ENCODE measurements around the gene RERE. TPM values are rescaled to one million over a fixed set of nuclear protein-coding genes. Genes with fewer than 3 reads are reported as not detected.

The RERE gene
- total RNA-seq, 1 experiment from 2014 or later, result 217 TPM

DNA sequence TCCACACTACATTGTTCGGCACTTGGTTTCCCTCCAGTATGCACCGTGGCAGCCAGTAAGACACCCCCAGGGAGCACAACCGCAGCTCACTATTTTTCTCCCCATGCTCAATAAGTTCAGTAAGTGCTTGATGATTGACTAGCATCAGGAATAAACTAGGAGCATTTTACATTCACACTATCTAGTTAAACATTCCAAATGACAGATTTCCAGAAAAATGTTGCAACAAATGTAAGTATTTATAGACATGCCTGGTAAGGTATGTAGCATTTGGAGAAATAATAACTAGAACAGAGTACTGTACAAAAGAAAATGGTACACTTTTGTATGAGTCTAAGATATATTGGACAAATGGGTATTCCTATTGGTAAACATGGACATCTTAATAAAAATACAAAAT, 406.6 kb downstream of the RERE start:
- DNase-seq (ENCODE audit: low read depth, low spot score) (no peak), ATAC-seq (no peak)
- H3K27ac ChIP-seq (ENCODE audit: low read length), result peak overlapping the region; percentile 99
- H3K4me1 ChIP-seq (ENCODE audit: control insufficient read depth, insufficient read depth, low read length), result peaks cover 90% of the 10 kb centered on the region
- intact Hi-C loops (cut with micrococcal nuclease; ENCODE audit: unreplicated experiment) (no loop called here), in situ Hi-C loops (cut with HindIII; ENCODE audit: low pct_unique_long_range_greater_than_20kb, low sequenced_read_pairs) (no loop called here)
- ChIA-PET POLR2A (no interaction called here), CTCF (no interaction called here)
- no TSS peak for BruUV-seq (replicated peaks)
- H3K4me3 ChIP-seq (ENCODE audit: low read depth in 2 of 2, low read length in 2 of 2), result no peak overlapping the region
- H3K36me3 ChIP-seq (ENCODE audit: control insufficient read depth, insufficient read depth, low read length), result peaks cover 14% of the 10 kb centered on the region
- no peaks in the 10 kb centered on the region for H3K27me3 ChIP-seq (ENCODE audit: control insufficient read depth, insufficient read depth, low read length)
- no peaks in the 10 kb centered on the region for H3K9me3 ChIP-seq (ENCODE audit: control insufficient read depth, insufficient read depth, low read depth, low read length)
- TF ChIP-seq, protein P1, sequence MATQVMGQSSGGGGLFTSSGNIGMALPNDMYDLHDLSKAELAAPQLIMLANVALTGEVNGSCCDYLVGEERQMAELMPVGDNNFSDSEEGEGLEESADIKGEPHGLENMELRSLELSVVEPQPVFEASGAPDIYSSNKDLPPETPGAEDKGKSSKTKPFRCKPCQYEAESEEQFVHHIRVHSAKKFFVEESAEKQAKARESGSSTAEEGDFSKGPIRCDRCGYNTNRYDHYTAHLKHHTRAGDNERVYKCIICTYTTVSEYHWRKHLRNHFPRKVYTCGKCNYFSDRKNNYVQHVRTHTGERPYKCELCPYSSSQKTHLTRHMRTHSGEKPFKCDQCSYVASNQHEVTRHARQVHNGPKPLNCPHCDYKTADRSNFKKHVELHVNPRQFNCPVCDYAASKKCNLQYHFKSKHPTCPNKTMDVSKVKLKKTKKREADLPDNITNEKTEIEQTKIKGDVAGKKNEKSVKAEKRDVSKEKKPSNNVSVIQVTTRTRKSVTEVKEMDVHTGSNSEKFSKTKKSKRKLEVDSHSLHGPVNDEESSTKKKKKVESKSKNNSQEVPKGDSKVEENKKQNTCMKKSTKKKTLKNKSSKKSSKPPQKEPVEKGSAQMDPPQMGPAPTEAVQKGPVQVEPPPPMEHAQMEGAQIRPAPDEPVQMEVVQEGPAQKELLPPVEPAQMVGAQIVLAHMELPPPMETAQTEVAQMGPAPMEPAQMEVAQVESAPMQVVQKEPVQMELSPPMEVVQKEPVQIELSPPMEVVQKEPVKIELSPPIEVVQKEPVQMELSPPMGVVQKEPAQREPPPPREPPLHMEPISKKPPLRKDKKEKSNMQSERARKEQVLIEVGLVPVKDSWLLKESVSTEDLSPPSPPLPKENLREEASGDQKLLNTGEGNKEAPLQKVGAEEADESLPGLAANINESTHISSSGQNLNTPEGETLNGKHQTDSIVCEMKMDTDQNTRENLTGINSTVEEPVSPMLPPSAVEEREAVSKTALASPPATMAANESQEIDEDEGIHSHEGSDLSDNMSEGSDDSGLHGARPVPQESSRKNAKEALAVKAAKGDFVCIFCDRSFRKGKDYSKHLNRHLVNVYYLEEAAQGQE (IDR thresholded peaks at IDR 0.05; ENCODE audit: insufficient read depth in 1 of 2, low read depth in 2 of 2, low read length in 1 of 2), result no peak
- TF ChIP-seq SIN3A (IDR thresholded peaks at IDR 0.05; ENCODE audit: borderline replicate concordance, insufficient read depth, low read depth, low read length), result no peak
- no peak for TF ChIP-seq TCF7L2 (IDR thresholded peaks at IDR 0.05; ENCODE audit: low read depth, low read length)
- no peak for TF ChIP-seq POLR2AphosphoS5 (IDR thresholded peaks at IDR 0.05; ENCODE audit: low read depth, low read length)
- TF ChIP-seq, protein P2, sequence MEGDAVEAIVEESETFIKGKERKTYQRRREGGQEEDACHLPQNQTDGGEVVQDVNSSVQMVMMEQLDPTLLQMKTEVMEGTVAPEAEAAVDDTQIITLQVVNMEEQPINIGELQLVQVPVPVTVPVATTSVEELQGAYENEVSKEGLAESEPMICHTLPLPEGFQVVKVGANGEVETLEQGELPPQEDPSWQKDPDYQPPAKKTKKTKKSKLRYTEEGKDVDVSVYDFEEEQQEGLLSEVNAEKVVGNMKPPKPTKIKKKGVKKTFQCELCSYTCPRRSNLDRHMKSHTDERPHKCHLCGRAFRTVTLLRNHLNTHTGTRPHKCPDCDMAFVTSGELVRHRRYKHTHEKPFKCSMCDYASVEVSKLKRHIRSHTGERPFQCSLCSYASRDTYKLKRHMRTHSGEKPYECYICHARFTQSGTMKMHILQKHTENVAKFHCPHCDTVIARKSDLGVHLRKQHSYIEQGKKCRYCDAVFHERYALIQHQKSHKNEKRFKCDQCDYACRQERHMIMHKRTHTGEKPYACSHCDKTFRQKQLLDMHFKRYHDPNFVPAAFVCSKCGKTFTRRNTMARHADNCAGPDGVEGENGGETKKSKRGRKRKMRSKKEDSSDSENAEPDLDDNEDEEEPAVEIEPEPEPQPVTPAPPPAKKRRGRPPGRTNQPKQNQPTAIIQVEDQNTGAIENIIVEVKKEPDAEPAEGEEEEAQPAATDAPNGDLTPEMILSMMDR (IDR thresholded peaks at IDR 0.05), result no peak

DNA sequence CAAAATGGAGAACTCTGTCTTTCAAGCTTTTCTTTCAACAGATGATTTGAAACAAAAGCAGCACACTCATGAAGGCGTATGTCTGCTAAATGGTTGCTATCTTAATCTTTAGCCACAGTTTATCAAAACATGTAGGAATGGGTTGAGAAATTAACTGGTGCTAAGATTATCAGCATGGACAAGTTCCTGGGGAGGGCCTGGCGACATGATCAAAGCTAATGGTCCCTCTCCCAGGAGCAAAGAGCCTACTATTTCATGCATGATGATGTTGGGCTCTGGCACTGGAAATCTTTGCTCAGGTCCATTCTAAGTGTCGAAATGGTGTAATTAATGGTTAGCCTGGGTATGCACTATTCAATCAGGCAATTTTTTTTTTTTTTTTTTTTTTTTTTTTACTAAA, 407.8 kb downstream of the RERE start:
- no peak for ATAC-seq
- TF ChIP-seq TCF7L2 (IDR thresholded peaks at IDR 0.05; ENCODE audit: low read depth, low read length) (no peak), SIN3A (IDR thresholded peaks at IDR 0.05; ENCODE audit: borderline replicate concordance, insufficient read depth, low read depth, low read length) (no peak), POLR2AphosphoS5 (IDR thresholded peaks at IDR 0.05; ENCODE audit: low read depth, low read length) (no peak)
- TF ChIP-seq, protein P1 (IDR thresholded peaks at IDR 0.05; ENCODE audit: insufficient read depth in 1 of 2, low read depth in 2 of 2, low read length in 1 of 2), result no peak
- TF ChIP-seq, protein P2 (IDR thresholded peaks at IDR 0.05), result no peak
- H3K27ac ChIP-seq (ENCODE audit: low read length), result peak overlapping the region; percentile 99
- H3K4me3 ChIP-seq (ENCODE audit: low read depth in 2 of 2, low read length in 2 of 2), result no peak overlapping the region
- H3K36me3 ChIP-seq (ENCODE audit: control insufficient read depth, insufficient read depth, low read length), result peaks cover 14% of the 10 kb centered on the region
- H3K9me3 ChIP-seq (ENCODE audit: control insufficient read depth, insufficient read depth, low read depth, low read length), result no peaks in the 10 kb centered on the region
- in situ Hi-C loops (cut with HindIII; ENCODE audit: low pct_unique_long_range_greater_than_20kb, low sequenced_read_pairs) (no loop called here), intact Hi-C loops (cut with micrococcal nuclease; ENCODE audit: unreplicated experiment) (no loop called here)
- no peaks in the 10 kb centered on the region for H3K27me3 ChIP-seq (ENCODE audit: control insufficient read depth, insufficient read depth, low read length)
- H3K4me1 ChIP-seq (ENCODE audit: control insufficient read depth, insufficient read depth, low read length), result peaks cover 79% of the 10 kb centered on the region
- DNase-seq (ENCODE audit: low read depth, low spot score), result no peak
- CTCF ChIA-PET, result interaction anchor here (0.5 to 1.0 kb wide), 7 partner anchors 9 to 317 kb away, joined by 3 to 5 read pairs (median 3); no protein-coding TSS in a partner anchor
- no TSS peak for BruUV-seq (replicated peaks)
- POLR2A ChIA-PET, result interaction anchor here (0.7 kb wide), 1 partner anchor 46 kb away, joined by 7 read pairs; no protein-coding TSS in a partner anchor

Measured in Panc1 (cell line).